HG03103 (cell line): Measurements from ENCODE around the gene PHKB.
"Not testable (repeated sequence)": the region's sequence is repeated elsewhere in the genome, so short reads cannot be mapped to it uniquely, and the experiment has no call there.

Experiments used
- ATAC-seq: cut with Tn5 transposase; IDR thresholded peaks from one replicate; pipeline ENCODE4 v1.9.1; 2021; ENCODE audit warnings: low read depth; ENCODE audit not compliant: unreplicated experiment

The PHKB gene

GRCh38 chr16:47499700-47500264, 38.7 kb downstream of the PHKB start:
- ATAC-seq: no peak

DNA sequence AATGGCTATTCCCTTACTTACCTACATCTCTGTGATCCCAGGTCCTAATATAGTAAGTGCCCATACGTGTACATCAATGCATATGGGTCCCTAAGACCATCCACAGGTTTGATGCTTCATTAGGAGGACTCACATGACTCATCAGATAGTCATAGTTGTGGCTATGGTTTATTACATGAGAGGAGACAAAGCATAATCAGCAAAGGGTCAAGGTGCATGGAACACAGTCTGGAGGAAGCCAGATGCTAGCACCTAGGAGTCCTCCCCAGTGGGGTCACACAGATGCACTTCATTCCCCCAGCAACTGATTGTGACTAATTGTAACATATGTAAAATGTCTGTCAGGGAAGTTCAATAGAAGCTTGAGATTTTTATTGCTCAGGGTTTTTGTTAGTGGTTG, 42.8 kb downstream of the PHKB start:
- no peak for ATAC-seq

DNA sequence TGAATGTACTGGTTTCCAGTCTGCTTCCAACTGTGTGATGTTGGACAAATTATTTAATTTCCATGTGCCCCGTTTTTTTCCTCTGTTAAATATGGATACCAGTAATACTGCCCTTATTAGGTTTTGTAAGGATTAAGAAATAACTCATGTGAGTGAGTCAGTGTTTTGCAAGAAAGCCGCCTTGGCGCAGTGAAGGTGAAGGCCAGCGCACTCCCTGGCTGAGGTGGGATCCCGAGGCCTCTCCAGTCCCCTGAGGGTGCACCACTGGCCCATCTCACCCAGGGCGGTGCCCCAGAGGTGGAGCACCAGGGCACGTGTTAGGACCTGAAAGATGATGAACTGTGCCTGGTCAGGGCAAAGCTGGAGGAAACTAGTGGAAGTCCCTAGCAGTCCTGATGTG, 43.5 kb downstream of the PHKB start:
- ATAC-seq: no peak

GRCh38 chr16:47506800-47507199, 45.7 kb downstream of the PHKB start:
- ATAC-seq: no peak

DNA sequence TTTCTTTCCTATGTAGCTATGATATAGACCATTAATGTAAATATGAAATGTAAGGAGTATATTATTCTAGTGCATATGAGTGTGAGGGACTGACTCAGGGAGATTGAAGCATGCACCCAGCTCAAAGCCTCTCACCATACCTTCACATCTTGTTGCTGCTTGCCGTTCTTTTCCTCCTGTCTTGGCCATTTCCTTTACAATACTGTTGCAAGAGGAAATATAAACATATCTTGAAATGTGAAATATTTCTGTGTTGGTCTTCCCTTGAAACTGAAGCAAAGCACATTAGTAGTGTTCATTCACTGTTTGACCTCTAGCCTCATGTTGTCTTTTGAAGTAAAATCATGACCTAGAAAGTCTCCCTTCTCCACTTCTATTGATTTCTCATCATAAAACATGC, 46.6 kb downstream of the PHKB start:
- ATAC-seq: no peak

DNA sequence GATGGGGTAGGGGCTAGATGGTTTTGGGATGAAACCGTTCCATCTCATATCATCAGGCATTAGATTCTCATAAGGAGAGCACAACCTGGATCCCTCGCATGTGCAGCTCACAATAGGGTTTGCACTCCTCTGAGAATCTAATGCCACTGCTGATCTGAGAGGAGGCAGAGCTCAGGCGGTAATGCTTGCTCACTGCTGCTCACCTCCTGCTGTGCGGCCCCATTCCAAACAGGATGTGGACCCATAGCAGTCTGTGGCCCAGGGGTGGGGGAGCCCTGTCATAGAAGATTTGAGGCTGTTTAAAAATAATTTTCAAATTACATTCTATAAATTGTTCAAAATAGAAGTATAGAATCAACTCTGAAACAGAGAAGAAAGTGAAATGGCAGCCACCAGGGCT, 50.8 kb downstream of the PHKB start:
- ATAC-seq: no peak

DNA sequence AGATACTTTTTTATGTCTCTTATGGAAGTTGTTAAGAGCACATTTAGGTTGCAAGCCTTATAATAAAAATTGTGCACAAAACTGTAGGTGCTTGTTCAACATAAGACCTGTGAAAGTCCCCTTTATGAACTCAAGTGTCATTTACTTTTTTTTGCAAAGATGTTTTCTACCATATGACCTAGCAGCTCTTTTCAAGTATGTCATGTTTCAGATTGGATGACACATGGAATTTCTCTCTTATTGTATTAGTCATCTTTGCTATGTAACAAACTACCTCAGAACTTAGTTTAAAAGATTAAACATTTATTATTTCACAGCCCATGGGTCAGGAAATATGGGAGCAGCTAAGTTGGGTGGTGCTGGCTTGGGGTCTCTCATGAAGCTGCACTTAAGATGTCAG, 57.9 kb downstream of the PHKB start:
- ATAC-seq: no peak

DNA sequence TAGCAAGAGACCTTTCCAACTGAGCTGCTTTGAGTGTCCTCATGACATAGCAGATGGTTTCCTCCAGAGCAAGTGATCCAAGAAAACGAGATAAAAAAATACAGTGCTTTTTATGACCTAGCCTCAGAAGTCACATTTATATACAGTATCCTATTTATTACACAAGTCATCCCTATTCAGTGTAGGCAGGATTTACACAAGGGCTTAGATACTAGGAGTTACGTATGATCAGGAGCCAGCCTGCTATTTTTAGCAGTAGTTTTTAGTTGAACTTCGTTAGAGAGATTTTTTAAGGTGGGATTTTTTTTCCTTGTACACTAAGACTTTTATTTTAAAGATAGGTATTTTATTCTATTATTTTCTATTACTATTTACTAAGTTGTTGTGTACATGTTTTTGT, 58.4 kb downstream of the PHKB start:
- no peak for ATAC-seq

GRCh38 chr16:47519996-47520679, 59.0 kb downstream of the PHKB start:
- ATAC-seq: no peak

DNA sequence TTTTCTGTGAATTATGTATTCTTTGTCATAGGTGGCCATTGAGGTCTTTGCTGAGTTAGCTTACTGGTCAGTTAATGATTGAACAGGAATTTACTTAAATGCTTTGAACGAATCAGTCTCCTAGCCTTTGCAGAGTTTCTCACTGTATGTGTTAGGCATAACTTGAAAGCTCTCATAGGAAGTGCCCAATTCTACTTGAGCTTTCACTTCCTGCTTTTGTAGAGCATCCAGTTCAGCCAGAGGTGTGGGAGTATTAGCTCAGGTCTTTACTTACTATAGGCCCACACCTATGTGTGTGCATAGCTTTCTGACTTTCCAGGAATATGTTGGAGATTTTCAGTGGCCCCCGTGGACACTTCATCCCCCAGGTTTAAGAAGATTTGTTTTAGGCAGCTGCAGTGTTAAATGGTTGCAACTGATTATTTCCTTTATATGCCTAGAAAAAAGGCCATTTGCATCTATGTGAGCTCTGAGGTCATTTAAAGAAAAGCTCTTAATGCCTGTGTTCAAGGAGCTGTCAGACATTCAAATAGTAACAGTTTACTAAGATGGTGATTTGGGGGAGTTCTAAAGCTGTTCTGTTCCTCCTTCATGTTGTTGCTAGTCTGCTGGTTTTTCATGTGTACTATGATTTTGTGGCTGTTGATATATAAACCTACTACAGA, 62.3 kb downstream of the PHKB start:
- peak; percentile 99 for ATAC-seq

DNA sequence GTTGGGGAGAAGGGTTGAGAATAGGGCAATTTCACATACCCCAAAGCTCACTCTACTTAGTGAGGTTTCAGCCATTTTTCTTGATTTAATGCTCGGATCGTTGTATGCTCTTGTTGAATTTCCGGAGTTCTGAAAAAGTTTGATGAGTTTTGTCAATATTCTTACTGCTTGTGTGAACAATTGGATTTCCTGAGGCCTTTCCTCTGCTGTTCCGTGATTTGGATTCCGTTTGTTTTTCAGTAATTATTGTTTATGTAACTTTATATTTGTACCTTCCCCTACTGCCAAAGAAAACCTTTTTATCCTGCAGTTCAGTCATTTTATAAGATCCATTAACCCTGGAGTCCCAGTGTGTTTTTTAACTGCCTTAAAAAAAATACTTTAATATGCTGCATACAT, 62.9 kb downstream of the PHKB start:
- no peak for ATAC-seq

GRCh38 chr16:47528431-47528830, 67.3 kb downstream of the PHKB start:
- no peak for ATAC-seq

DNA sequence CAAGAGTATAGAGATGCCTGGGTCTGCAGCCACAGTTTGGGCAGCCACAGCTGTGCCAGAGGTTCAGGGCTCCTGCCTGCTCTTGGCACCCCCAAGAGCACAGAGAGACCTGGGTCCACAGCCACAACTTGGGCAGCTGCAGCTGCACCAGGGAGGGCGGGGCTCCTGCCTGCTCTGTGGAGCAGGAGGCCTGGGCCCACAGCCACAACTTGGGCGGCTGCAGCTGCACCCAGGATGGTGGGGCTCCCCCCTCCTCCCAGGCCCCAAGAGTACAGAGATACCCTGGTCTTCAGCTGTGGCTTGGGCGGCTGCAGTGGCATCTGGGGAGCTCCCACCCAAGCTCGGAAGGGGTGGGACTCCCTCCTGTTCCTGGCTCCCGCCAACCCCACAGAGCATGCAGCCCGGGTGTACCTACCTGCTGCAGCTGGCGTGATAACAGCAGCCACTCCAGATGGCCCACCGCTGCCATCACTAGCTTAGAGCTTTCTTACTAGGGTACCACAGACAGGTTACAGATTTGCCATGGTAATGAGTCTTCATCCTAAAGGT, 72.7 kb downstream of the PHKB start:
- ATAC-seq: no peak

GRCh38 chr16:47538472-47538871, 77.3 kb downstream of the PHKB start:
- no peak for ATAC-seq

DNA sequence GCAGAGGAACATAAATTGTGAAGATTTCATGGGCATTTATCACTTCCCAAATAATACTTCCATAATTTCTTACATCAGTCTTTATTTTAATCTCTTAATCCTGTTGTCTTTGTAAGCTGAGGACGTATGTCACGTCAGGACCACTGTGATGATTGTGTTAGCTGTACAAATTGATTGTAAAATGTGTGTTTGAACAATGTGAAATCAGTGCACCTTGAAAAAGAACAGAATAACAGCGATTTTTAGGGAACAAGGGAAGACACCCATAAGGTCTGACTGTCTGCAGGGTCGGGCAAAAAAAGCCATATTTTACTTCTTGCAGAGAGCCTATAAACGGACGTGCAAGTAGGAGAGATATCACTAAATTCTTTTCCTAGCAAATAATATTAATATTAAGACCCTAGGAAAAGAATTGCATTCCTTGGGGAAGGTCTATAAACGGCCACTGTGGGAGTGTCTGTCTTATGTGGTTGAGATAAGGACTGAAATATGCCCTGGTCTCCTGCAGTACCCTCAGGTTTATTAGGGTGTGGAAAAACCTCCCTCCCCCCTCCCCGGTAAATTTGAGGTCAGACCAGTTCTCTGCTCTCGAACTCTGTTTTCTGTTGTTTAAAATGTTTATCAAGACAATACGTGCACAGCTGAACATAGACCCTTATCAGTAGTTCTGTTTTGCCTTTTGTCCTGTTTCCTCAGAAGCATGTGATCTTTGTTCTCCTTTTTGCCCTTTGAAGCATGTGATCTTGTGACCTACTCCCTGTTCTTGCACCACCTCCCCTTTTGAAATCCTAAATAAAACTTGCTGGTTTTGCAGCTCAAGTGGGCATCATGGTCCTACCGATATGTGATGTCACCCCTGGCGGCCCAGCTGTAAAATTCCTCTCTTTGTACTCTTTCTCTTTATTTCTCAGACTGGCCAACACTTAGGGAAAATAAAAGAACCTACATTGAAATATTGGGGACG, 78.9 kb downstream of the PHKB start:
- not testable (repeated sequence) for ATAC-seq

DNA sequence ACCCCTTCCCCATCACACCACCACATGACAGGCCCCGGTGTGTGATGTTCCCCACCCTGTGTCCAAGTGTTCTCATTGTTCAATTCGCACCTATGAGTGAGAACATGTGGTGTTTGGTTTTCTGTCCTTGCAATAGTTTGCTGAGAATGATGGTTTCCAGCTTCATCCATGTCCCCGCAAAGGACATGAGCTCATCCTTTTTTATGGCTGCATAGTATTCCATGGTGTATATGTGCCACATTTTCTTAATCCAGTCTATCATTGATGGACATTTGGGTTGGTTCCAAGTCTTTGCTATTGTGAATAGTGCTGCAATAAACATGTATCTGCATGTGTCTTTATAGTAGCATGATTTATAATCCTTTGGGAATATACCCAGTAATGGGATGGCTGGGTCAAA, 80.0 kb downstream of the PHKB start:
- ATAC-seq: not testable (repeated sequence)

- ATAC-seq: not testable (repeated sequence)
Measured at GRCh38 chr16:47544255-47544654, 83.1 kb downstream of the PHKB start.

GRCh38 chr16:47551185-47551584, 90.1 kb downstream of the PHKB start:
- ATAC-seq: not testable (repeated sequence)

DNA sequence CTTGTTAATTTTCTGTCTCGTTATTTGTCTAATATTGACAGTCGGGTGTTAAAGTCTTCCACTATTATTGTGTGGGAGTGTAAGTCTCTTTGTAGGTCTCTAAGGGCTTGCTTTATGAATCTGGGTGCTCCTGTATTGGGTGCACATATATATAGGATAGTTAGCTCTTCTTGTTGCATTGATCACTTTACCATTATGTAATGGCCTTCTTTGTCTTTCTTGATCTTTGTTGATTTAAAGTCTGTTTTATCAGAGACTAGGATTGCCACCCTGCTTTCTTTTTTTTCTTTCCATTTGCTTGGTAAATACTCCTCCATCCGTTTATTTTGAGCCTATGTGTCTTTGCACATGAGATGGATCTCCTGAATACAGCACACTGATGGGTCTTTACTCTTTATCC, 90.6 kb downstream of the PHKB start:
- not testable (repeated sequence) for ATAC-seq

DNA sequence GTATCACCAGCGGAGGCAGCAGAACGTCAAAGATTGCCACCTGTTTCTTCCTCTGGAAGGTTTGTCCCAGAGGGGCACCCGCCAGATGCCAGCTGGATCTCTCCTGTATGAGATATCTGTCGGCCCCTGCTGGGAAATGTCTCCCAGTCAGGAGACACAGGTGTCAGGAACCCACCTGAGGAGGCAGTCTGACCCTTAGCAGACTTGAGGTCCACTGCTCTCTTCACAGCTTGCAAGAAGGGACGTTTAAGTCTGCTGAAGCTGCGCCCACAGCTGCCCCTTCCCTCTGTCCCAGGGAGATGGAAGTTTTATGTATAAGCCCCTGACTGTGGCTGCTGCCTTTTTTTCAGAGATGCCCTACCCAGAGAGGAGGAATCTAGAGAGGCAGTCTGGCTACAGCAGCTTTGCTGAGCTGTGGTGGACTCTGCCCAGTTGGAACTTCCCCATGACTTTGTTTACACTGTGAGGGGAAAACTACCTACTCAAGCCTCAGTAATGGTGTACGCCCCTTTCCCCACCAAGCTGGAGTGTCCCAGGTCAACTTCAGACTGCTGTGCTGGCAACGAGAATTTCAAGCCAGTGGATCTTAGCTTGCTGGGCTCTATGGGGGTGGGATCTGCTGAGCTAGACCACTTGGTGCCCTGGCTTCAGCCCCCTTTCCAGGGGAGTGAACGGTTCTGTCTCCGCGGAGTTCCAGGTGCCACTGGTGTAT, 92.9 kb downstream of the PHKB start:
- ATAC-seq: no peak
